ENCODE results near the gene RRP1. TPM values are rescaled to one million over a fixed set of nuclear protein-coding genes. Genes with fewer than 3 reads are reported as not detected.
"Not testable (repeated sequence)": the region's sequence is repeated elsewhere in the genome, so short reads cannot be mapped to it uniquely, and the experiment has no call there.

The RRP1 gene
- total RNA-seq, 2 experiments from 2014 or later: 88.7 to 92.9 TPM

GRCh38 chr21:43810505-43811261 is 21.3 kb downstream of the RRP1 start:
- CTCF ChIA-PET: interaction anchor here (0.8 to 2.8 kb wide), 20 partner anchors 12 to 208 kb away, joined by 3 to 17 read pairs (median 3); partner anchors contain the start of gene RRP1
- POLR2A ChIA-PET: interaction anchor here (0.6 kb wide), 1 partner anchor 82 kb away, joined by 3 read pairs; no protein-coding TSS in a partner anchor

DNA sequence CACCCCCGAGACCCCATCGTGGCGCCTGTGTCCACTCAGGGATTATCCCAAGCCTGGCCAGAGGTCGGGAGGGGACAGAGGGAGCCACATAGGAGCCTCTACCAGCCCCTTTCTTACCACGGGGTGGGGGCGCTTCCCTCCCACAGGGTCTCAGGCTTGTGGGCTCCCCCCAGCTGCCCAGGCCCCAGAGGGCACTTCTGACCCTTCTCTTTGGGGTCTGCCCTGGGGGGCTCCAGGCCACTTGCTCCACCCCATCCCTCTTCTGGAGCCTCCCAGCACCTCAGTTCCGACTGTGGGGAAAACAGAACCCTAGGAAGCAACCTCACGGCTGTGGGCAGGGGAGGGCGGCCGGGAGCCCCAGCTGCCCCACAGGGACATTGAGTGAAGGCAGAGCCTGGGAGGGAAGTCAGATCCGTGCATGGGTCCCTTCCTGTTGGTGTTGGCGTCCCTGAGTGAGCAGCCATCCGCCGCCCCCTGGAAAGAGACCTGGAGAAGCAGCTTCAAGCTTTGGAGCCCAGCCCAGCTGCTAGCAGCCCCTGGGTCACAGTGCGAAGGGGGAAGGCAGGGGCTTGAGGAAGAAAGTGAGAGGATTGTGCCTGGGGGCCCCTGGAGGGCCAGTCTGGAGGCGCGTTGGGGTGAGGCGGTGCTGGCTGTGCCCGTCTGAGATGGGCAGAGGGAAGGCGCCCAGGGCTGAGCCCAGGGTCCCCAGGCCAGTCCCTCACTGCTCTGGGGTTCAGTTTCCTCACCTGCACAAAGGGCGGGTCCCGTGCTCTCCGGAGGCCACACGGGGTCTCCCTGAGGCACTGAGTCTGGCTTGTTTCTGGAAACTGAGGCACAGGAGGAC is 22.1 kb downstream of the RRP1 start:
- POLR2A ChIA-PET: no interaction called here
- CTCF ChIA-PET: interaction anchor here (0.9 to 2.8 kb wide), 17 partner anchors 13 to 204 kb away, joined by 3 to 17 read pairs (median 3); partner anchors contain the start of gene RRP1

DNA sequence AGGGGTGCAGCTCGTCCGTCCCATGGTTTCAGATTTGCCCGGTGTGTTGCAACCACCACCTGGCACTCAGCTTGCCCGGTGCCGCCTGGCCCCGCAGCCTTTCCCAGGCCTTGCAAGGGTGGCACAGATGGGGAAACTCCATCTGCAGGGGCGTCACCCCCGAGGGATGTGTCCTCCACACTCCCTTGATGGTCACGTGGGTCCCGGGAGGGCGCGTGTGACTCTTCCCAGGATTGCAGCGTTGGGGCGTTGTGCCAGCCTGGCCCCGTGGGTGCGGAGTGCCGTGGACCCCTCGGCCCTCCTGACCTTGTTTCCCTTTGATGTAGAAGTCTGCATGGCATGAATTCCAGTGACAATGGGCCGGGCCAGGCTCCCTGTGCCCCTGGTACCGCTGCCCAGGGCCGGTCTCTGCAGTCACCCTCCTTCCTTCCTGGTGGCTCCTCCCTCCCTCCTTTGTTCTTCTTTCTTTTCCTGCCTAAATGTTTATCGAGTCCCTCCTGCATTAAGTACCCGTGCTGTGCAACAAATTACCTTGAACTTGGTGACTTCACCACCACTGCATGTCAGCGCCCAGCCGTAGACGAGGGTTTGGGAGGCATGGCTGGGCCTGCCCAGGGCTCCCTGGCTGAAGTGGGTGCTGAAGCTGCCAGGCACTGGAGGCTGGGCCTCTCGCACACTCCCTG is 22.9 kb downstream of the RRP1 start:
- POLR2A ChIA-PET: no interaction called here
- CTCF ChIA-PET: interaction anchor here (0.7 to 2.8 kb wide), 4 partner anchors 77 to 204 kb away, joined by 3 to 17 read pairs (median 4); no protein-coding TSS in a partner anchor

GRCh38 chr21:43812957-43813655 is 23.7 kb downstream of the RRP1 start:
- ChIA-PET CTCF (interaction anchor here (0.6 to 2.8 kb wide), 4 partner anchors 78 to 488 kb away, joined by 3 to 17 read pairs (median 4); no protein-coding TSS in a partner anchor), POLR2A (no interaction called here)

- POLR2A ChIA-PET: no interaction called here
- CTCF ChIA-PET: interaction anchor here (0.7 to 1.6 kb wide), 2 partner anchors 125 to 200 kb away, joined by 3 to 5 read pairs; no protein-coding TSS in a partner anchor
Observed at GRCh38 chr21:43813656-43813980, 24.2 kb downstream of the RRP1 start.

GRCh38 chr21:43814215-43815106 is 25.1 kb downstream of the RRP1 start:
- CTCF ChIA-PET: interaction anchor here (0.7 to 1.6 kb wide), 2 partner anchors 124 to 199 kb away, joined by 3 to 5 read pairs; no protein-coding TSS in a partner anchor
- POLR2A ChIA-PET: no interaction called here

DNA sequence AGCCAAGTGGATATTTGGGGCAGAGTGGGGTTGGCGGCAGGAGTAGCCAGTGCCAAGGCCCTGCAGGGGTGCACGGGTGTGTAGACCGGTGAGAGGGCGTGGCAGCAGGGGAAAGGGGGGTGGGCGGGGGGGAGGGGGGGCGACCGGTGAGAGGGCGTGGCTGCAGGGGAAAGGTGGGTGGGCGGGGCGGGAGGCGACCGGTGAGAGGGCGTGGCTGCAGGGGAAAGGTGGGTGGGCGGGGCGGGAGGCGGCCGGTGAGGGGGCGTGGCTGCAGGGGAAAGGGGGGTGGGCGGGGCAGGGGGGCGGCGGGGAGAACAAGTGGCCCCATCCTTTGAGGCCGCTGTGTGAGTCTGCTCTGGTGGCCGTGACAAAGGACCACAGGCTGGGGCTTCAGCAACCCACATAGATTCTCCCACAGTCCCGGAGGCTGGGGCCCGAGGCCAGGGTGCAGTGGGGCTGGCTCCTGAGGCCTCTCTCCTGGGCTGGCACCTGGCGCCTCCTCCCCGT is 25.8 kb downstream of the RRP1 start:
- ChIA-PET POLR2A (no interaction called here), CTCF (no interaction called here)

- ChIA-PET POLR2A (no interaction called here), CTCF (interaction anchor here (1.3 kb wide), 1 partner anchor 123 kb away, joined by 3 read pairs; no protein-coding TSS in a partner anchor)
Observed at GRCh38 chr21:43815991-43816390, 26.6 kb downstream of the RRP1 start.

- ChIA-PET POLR2A (no interaction called here), CTCF (interaction anchor here (1.3 kb wide), 1 partner anchor 123 kb away, joined by 3 read pairs; no protein-coding TSS in a partner anchor)
Observed at GRCh38 chr21:43816611-43817071, 27.3 kb downstream of the RRP1 start.

DNA sequence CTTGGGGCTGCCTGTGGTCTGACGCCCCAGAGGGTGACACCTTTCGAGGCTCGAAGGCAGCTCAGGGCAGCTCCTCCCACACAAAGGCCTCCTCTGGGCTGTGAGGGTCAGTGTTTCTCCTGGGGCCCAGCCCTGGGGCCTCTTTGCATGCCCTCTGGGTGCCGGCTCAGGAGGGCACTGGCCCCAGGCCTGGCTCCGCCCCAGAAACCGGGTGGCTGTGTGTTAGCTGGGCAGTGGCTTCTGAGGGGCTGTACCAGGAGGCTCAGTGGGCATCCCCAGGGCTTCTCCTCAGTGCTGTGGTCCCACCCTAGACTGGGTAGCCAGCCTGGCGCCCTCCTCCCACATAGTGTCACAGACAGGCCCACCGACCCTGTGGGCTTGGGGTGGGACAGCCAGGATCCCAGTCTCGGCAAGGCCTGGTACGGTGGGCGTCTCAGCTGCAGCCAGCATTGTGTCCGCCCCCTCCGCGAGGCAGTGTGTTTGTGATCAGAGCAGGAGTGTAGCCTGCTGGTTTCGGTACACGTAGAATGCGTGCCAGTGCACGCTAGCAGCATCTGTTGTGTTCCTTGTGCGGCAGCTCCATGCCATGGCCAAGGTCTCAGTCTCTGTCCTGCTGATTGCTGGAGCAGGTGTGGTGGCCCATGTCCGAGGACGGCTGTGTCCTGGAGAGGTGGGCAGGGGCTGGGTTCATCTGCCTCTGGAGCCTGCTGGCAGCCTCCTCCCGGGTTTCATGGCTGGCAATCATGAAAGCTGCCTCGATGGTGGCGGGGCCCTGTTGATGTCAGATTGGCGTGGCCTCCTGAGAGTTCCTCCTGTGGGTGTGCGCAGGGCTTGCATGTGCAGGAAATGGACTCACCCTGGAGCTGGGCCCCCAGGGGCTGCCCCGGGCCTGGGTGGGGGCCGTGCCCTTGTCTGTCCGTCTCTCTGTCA is 28.0 kb downstream of the RRP1 start:
- ChIA-PET CTCF (interaction anchor here (1.3 kb wide), 1 partner anchor 122 kb away, joined by 3 read pairs; no protein-coding TSS in a partner anchor), POLR2A (no interaction called here)

DNA sequence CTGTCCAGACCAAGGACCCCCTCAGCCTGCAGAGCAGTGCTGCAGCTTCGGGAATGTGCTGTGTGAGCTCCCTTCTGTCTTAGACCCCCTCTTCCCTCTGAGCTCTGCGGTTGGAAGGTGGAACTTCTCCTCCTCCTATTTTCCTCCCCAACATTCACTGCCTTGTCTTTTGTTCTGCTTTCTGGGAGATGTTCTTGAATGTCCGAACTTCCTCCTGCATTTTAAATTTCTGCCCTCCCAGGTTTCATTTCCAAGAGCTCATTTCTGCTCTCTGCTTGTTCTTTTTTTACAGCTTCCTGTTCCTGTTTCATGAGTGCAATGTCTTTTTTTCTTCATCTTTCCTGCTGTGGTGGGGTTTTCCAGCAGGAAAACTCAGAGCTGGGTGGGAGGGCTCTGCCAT is 29.3 kb downstream of the RRP1 start:
- POLR2A ChIA-PET: no interaction called here
- CTCF ChIA-PET: interaction anchor here (1.1 kb wide), 1 partner anchor 117 kb away, joined by 3 read pairs; no protein-coding TSS in a partner anchor

- ChIA-PET CTCF (interaction anchor here (1.1 kb wide), 1 partner anchor 116 kb away, joined by 3 read pairs; no protein-coding TSS in a partner anchor), POLR2A (no interaction called here)
Observed at GRCh38 chr21:43819511-43820405, 30.4 kb downstream of the RRP1 start.

- ChIA-PET CTCF (no interaction called here), POLR2A (no interaction called here)
Observed at GRCh38 chr21:43820466-43820865, 31.1 kb downstream of the RRP1 start.

DNA sequence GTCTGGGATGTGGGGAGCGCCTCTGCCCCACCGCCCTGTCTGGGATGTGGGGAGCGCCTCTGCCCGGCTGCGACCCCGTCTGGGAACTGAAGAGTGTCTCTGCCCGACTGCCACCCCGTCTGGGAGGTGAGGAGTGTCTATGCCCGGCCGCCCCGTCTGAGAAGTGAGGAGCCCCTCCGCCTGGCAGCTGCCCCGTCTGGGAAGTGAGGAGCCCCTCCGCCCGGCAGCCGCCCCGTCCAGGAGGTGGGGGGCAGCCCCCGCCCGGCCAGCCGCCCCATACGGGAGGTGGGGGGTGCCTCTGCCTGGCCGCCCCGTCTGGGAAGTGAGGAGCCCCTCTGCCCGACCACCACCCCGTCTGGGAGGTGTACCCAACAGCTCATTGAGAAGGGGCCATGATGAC is 32.8 kb downstream of the RRP1 start:
- POLR2A ChIA-PET: not testable (repeated sequence)
- CTCF ChIA-PET: interaction anchor here (1.6 kb wide), 1 partner anchor 116 kb away, joined by 4 read pairs; no protein-coding TSS in a partner anchor

GRCh38 chr21:43822741-43823140 is 33.4 kb downstream of the RRP1 start:
- CTCF ChIA-PET: interaction anchor here (1.6 kb wide), 1 partner anchor 116 kb away, joined by 4 read pairs; no protein-coding TSS in a partner anchor
- POLR2A ChIA-PET: not testable (repeated sequence)

Data from activated CD8-positive, alpha-beta memory T cell treated with anti-CD3 and anti-CD28 coated beads for 36 hours (primary cell).